ENCODE results near the gene TJP1. TPM values are rescaled to one million over a fixed set of nuclear protein-coding genes. Genes with fewer than 3 reads are reported as not detected.

The TJP1 gene
- total RNA-seq, 1 donor from 2014 or later: 0.44 TPM

DNA sequence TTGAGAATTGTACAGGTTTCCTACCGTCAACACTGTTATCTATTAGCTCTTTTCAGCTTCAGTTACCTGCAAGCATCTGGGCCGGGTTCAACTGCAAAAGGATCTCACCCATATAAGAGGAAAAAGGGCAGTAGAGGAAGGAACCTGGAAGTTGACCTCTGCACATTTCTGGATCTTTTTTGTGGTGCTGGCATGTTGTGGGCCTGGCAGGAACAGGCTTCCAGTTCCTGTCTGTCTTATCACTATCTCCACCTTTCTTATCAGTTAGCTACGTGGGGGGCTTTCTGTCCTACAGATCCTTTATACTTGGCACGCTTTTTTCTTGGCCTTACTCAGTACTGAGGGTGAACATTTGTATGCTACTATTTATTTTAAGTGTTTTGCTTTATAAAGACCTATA lies 42.2 kb upstream of the TJP1 start:
- Mint-ChIP-seq H3K4me3 (no peak overlapping the region), H3K9me3 (no peaks in the 10 kb centered on the region), H3K4me1 (no peaks in the 10 kb centered on the region), H3K27ac (no peak overlapping the region), H3K27me3 (peaks cover 13% of the 10 kb centered on the region), H3K36me3 (ENCODE audit: low read depth) (no peaks in the 10 kb centered on the region)
- CTCF ChIA-PET: no interaction called here
- POLR2A ChIA-PET: no interaction called here
- DNase-seq (no peak), ATAC-seq (ENCODE audit: low read depth) (no peak)
- no peak for TF ChIP-seq CTCF (IDR thresholded peaks at IDR 0.05)
- intact Hi-C loops (cut with micrococcal nuclease): no loop called here

GRCh38 chr15:29863438-29863837 lies 41.2 kb upstream of the TJP1 start:
- no peak for TF ChIP-seq CTCF (IDR thresholded peaks at IDR 0.05)
- Mint-ChIP-seq H3K27me3 (peaks cover 13% of the 10 kb centered on the region), H3K9me3 (no peaks in the 10 kb centered on the region), H3K27ac (no peak overlapping the region), H3K4me1 (no peaks in the 10 kb centered on the region), H3K36me3 (ENCODE audit: low read depth) (no peaks in the 10 kb centered on the region), H3K4me3 (no peak overlapping the region)
- ATAC-seq (ENCODE audit: low read depth): no peak
- DNase-seq: no peak
- POLR2A ChIA-PET: no interaction called here
- intact Hi-C loops (cut with micrococcal nuclease): no loop called here
- CTCF ChIA-PET: no interaction called here

DNA sequence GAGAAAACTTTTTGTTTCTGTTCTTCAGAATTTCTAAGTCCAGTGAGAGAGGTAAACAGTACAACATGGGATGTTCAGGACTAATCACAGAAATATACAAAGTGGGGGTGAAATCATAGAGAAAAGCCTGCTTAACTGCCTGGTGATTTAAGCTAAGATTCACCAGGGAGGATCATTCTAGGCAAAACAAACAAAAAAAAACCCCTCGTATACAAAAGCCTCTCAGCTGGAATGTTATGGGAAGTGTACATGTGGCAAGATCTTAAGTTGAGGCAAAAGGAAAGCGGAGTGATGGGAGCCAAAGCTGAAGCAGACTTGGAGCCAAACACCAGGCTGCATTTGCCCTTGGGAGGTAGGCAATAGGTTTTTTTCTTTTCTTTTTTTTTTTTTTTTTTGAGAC lies 40.0 kb upstream of the TJP1 start:
- ATAC-seq (ENCODE audit: low read depth) (no peak), DNase-seq (no peak)
- no peak for TF ChIP-seq CTCF (IDR thresholded peaks at IDR 0.05)
- H3K27me3 Mint-ChIP-seq: peaks cover 13% of the 10 kb centered on the region
- no peaks in the 10 kb centered on the region for H3K4me1 Mint-ChIP-seq
- no peaks in the 10 kb centered on the region for H3K9me3 Mint-ChIP-seq
- no peak overlapping the region for H3K4me3 Mint-ChIP-seq
- no peak overlapping the region for H3K27ac Mint-ChIP-seq
- POLR2A ChIA-PET: no interaction called here
- CTCF ChIA-PET: no interaction called here
- intact Hi-C loops (cut with micrococcal nuclease): no loop called here
- H3K36me3 Mint-ChIP-seq (ENCODE audit: low read depth): no peaks in the 10 kb centered on the region

- no peak for TF ChIP-seq CTCF (IDR thresholded peaks at IDR 0.05)
- ChIA-PET POLR2A (no interaction called here), CTCF (no interaction called here)
- H3K27ac Mint-ChIP-seq: no peak overlapping the region
- peaks cover 10% of the 10 kb centered on the region for H3K27me3 Mint-ChIP-seq
- H3K9me3 Mint-ChIP-seq: peaks cover 3% of the 10 kb centered on the region
- intact Hi-C loops (cut with micrococcal nuclease): no loop called here
- H3K4me3 Mint-ChIP-seq: no peak overlapping the region
- no peaks in the 10 kb centered on the region for H3K4me1 Mint-ChIP-seq
- ATAC-seq (ENCODE audit: low read depth) (no peak), DNase-seq (no peak)
- no peaks in the 10 kb centered on the region for H3K36me3 Mint-ChIP-seq (ENCODE audit: low read depth)
Observed at GRCh38 chr15:29860872-29861271, 38.6 kb upstream of the TJP1 start.

- DNase-seq (no peak), ATAC-seq (ENCODE audit: low read depth) (no peak)
Observed at GRCh38 chr15:29859973-29860715, 37.9 kb upstream of the TJP1 start.

More at GRCh38 chr15:29859973-29860715, 37.9 kb upstream of the TJP1 start:
- intact Hi-C loops (cut with micrococcal nuclease): no loop called here
- no peak for TF ChIP-seq CTCF (IDR thresholded peaks at IDR 0.05)
- Mint-ChIP-seq H3K36me3 (ENCODE audit: low read depth) (no peaks in the 10 kb centered on the region), H3K4me1 (no peaks in the 10 kb centered on the region), H3K9me3 (peaks cover 3% of the 10 kb centered on the region), H3K27ac (no peak overlapping the region), H3K4me3 (no peak overlapping the region), H3K27me3 (peaks cover 7% of the 10 kb centered on the region)
- ChIA-PET CTCF (no interaction called here), POLR2A (no interaction called here)

Measured in activated B cell treated with CpG ODN at 0.5 μM for 24 hours (primary cell).